Stimulated activated CD8-positive, alpha-beta memory T cell treated with anti-CD3 and anti-CD28 coated beads, Interleukin-7, amount 100 ng/mL, for 48 hours (primary cell): ENCODE data around the gene APOBEC3H.

ENCODE experiments used
- DNase-seq, 2 donors: peaks; one replicate each; pipeline ENCODE4 v3.0.0-alpha.2; 2020; ENCODE audit warnings: low read depth in 1 of 2; ENCODE audit errors: extremely low read depth in 1 of 2

APOBEC3H gene

DNA sequence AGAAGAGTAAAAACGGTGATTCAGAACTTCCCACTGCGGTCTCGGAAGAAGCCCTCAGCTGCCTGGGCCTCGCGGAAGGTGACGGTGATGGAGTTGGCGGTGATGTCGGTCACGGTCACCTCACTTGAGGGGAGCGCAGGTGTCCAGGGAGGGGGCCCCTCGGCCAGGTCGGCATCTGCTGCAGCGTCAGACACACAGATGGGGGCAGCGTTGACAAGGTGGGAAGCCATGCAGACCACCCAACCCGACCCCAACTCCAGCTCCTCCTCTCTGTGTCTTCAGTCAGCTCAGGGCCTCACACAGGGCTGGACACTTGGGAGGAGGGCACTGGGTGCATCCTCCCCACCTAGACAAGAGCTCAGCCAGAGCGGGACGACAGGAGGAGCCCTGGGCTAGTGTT, 36.8 kb downstream of the APOBEC3H start:
- no peak for DNase-seq

- DNase-seq = no peak
Measured at GRCh38 chr22:39134366-39135091, 37.5 kb downstream of the APOBEC3H start.

DNA sequence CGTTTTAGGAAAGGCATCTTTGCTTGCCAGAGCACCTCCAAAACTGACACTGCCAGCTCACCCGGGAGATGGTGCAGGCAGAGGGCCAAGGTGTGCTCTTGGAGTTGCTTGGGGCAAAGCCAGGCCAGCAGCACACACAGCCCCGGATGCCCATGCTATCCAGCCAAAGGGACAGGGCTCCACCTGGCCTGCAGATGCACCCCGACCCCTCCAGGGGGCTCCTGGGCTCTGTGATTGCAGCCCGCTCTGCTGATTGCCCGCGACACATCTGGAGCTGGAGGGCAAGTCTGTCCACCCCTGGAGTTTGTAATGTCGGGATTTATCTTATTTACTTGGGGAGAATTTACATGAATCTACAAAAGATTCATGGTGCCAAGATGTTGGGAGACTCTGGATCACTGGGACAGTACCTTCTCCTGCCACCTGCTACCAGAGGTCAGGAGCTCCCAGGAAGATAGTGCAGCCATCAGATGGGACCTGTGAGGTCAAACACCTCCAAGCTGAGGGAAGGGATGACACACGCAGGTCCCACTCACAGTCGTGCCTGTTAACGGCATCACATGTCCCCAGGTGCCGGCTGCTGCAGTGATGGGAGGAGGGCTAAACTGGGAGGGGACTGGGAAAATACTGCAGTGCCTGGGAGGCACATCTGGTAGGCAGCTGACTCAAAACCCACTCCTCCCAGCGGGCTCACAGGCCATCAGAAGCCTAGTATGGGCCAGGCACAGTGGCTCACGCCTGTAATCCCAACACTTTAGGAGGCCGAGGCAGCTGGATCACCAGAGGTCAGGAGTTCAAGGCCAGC, 38.2 kb downstream of the APOBEC3H start:
- no peak for DNase-seq

GRCh38 chr22:39136317-39136716, 39.3 kb downstream of the APOBEC3H start:
- no peak for DNase-seq

- no peak for DNase-seq
Measured at GRCh38 chr22:39138357-39138997, 41.4 kb downstream of the APOBEC3H start.

DNA sequence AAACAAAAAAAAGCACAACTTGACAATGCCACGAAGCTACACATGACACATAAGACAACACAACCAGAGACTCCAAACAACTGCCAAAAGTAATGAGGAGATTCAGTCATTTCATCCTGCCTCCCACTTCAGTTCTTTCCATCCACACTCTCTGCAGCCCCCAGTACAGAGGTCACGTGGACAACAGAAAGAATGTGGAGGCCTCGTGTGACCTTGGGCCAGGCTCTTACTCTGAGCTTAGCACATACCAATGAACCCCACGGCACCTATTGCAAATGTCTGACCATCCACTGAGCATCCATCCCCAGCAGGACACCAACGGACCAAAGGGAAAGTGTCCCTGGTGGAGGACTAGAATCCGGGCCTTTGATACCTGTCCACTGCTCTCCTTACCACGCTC, 42.9 kb downstream of the APOBEC3H start:
- DNase-seq = no peak

DNA sequence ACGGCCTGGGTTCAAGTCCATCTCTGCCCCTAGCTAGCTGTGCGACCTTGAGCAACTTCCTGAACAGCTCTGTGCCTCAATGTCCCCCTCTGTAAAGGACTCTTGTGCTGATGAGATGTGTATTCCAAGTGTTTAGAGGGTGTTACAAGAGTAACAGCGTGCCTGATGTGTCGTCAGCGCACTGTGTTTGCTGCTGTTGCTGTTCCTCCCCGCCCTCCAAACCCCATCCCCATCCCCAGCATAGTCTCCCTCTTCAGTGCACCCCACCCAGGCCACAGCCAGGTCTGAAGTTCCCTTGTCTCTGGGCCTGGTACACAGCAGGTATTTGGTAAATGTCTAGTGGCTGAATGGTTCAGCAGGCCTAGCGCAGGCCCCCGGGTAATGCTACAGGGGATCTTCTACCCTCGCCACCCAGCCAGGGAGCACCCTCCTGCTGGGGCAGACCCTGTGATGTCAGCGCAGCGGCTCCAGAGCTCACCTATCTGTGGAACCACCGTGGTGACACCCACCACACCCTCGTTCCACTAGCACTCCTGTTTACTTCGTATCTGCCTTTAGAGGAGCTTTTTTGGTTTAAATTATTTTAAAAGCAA, 45.1 kb downstream of the APOBEC3H start:
- DNase-seq = no peak

- no peak for DNase-seq
Measured at GRCh38 chr22:39144101-39144767, 47.2 kb downstream of the APOBEC3H start.

DNA sequence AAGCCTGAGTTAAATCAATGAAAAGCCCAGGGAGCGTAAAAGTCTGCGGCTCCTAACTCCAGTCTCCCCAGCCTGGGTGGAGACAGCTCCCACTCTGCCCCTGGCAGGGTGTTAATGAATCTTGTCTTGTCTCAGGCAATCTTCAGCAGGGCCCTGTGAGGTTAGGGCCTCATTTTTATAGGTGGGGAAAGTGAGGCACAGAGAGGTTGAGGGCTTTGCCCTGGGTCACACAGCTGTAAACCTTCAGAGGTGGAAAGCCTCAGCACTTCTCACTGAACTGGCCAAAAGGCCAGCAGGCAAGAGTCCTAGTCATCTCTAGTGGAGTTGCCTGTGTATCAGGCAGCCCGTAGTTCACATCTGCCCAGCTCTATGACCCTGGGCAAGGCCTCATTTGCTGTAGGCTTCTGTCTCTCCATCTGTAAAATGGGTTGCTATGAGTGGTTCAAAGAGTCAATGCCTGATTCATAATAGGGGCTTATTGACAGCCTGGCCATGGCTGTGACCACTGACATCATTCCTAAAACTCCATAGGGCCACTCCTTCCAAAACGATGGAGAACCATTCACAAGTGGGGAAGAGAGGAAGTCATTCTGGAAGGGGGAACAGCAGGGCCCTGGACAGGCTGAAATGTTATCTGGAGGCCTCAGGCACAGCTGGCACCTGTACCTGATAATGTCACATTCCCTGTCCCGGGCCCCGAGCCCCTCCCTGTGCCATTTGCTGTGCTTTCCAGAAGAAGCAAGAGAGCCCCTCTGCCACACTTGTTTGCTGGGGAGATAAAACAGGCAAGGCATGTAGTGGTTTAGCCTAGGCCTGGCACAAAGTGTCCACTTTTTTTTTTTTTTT, 49.4 kb downstream of the APOBEC3H start:
- DNase-seq = no peak

- no peak for DNase-seq
Measured at GRCh38 chr22:39147335-39148025, 50.4 kb downstream of the APOBEC3H start.

DNA sequence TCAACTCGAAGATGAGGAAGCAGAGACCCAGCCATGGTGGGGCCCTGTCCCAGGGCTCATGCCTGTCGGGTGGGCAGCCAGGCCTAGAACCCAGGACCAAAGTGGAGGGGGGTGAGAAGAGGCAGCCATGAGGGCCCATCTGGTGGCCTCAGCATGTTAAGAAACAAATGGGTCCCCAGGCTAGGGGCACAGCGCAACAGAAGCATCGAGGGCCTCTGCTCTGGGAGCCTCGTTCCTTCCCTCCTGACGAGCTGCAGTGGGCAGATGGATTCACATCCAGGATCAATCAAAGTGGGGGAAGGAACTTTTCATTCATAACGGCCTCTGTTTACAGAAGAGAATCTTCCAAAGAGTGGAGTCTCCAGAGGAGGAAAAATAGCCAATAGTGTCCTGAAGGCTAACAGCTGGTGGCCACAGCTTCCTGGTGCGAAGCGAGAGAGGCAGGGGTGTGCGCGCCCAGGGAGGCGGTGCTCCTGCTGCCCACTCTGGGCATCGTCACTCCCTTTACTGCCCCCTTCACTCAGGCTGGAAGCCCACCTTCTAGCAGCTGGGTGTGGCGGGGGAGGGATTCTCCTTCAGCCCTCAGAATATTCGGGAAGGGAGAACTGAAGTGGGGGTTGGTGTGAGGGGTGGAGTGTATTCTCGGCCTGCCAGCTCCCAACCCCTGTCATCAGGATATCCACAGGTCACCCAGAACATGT, 51.1 kb downstream of the APOBEC3H start:
- no peak for DNase-seq

- DNase-seq = peak; percentile 53 to 61
Measured at GRCh38 chr22:39148727-39149535, 51.9 kb downstream of the APOBEC3H start.

DNA sequence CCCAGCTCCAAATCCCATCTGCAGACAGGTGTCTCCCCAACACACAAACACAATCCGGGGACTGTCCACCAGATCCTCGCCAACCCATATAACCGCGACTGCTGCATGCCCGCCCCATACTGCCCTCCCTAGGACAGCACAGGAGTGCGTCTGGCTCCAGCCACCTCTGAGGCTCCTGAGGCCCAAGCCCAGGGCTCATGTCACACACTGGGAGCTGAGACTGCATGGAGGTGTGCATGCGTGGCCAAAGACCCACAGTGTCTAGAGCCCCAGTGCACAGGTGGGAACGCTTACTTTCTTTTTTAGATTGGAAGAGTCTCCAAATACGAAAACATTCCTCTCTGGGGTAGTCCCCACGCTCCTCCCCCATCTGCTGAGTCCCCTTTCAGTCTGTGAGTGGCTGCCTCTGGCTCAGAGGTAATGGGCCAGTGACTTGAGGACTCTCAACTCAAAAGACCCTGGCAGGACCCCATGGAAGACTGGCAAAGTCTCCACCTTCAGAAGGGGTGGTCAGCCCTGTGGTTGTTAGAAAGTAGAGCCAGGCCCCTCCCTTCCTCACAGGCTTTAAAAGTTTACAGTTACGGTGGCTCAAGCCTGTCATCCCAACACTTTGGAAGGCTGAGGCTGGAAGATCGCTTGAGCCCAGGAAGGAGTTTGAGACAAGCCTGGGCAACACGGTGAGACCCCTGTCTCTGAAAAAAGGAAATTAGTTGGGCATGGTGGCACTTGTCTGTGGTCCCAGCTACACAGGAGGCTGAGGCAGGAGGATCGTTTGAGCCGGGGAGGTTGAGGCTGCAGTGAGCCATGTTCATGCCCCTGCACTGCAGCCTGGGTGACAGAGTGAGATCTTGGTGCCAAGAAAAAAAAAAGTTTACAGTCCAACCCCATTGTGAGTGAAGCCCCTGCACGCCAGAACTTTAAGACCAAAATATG, 53.1 kb downstream of the APOBEC3H start:
- DNase-seq = no peak

DNA sequence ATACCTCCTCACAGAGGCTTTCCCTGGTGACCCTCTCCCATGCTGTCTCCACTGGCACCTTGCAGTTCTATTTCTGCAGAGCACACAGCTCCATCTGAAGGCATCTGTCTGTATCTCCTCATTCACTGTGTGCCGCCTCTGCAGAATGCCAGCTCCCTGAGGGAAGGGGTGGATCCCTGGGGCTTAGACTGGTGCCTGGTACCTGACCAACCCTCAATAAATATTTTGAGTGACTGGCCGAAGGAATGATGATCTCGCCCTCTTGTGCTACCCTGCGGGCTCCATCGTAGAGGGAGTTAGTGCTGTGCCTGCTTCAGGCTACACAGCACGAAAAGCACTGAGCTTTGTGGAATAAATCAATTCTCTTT, 53.8 kb downstream of the APOBEC3H start:
- DNase-seq = no peak

DNA sequence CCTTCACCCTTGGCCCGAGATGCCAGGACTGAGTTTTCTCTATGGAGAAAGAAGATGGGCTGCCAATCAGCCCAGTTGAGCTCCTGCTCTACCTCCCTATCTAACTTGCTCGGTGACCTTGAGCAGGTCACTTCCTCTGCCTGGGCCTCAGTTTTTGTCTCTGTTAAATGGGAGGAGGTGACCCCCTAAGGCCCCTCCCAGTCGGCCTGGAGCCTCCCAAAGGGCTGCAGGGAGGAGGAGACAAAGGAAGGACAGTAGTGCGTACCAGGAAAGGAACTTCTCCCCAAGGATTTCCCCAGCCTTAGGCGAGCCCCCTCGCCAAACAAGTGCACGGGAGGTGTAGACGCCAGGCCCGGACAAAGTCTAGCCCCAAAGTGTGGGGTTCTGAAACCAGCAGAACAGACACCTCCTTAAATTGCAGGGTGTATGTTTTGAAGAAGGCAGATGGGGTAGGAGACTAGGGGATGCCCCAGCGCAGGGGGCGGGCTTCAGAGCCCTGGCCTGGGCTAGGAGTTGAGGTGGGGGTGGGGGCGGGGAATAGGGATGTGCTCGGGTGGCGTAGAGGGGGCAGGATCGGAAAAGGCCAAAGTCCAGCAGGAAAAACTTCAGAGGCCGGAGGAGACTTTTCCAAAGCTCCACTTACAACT, 54.4 kb downstream of the APOBEC3H start:
- no peak for DNase-seq

DNA sequence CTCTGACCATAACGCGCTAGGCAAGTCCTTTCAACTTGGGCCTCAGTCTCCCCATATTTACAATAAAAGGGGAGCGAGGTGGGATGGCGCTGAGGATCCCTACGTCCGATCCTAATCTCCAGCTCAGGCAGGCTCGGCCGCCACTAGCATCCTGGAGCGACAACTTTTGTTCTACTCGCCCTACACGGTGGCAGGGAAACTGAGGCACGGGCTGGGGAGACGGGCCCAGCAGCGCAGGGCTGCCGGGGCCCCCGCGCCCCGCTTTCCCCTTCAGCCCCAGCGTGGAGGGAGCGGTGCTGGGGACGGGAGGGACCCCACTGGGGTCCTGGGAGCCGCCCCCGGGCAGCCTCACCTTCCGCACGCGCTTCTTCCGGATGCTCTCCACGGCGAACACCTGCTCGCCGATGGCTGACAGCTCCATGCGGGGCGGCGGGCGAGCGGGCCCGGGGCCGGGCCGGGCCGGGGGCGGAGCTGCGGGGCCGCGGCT, 55.0 kb downstream of the APOBEC3H start:
- no peak for DNase-seq
